ENCODE data around the gene ST8SIA4. TPM values are rescaled to one million over a fixed set of nuclear protein-coding genes. Genes with fewer than 3 reads are reported as not detected.
"Not testable (repeated sequence)": the region's sequence is repeated elsewhere in the genome, so short reads cannot be mapped to it uniquely, and the experiment has no call there.

ST8SIA4 gene
- total RNA-seq, 2 donors from 2014 or later: 21.2 to 36.2 TPM

- Mint-ChIP-seq H3K36me3 (no peaks in the 10 kb centered on the region), H3K9me3 (no peaks in the 10 kb centered on the region), H3K27ac (no peak overlapping the region)
- ATAC-seq: no peak
- no peak for DNase-seq (ENCODE audit: low spot score in 2 of 2)
Measured at GRCh38 chr5:100821751-100822150, 81.3 kb downstream of the ST8SIA4 start.

- Mint-ChIP-seq H3K27ac (no peak overlapping the region), H3K36me3 (no peaks in the 10 kb centered on the region), H3K9me3 (no peaks in the 10 kb centered on the region)
- ATAC-seq: peak in 1 of 2 donors; percentile 11
- no peak for DNase-seq (ENCODE audit: low spot score in 2 of 2)
Measured at GRCh38 chr5:100818340-100818739, 84.7 kb downstream of the ST8SIA4 start.

GRCh38 chr5:100803397-100803796, 99.7 kb downstream of the ST8SIA4 start:
- no peak for ATAC-seq
- no peak for DNase-seq (ENCODE audit: low spot score in 2 of 2)
- H3K9me3 Mint-ChIP-seq: peaks cover 14 to 16% of the 10 kb centered on the region in 2 donors
- peaks cover 13 to 23% of the 10 kb centered on the region in 2 donors for H3K36me3 Mint-ChIP-seq
- H3K27ac Mint-ChIP-seq: peak overlapping the region in 1 of 2 donors; percentile 24

- Mint-ChIP-seq H3K27ac (no peak overlapping the region), H3K9me3 (peaks cover 14 to 16% of the 10 kb centered on the region in 2 donors), H3K36me3 (peaks cover 13 to 23% of the 10 kb centered on the region in 2 donors)
- peak in 1 of 2 donors; percentile 64 for ATAC-seq
- no peak for DNase-seq (ENCODE audit: low spot score in 2 of 2)
Measured at GRCh38 chr5:100802208-100802607, 100.9 kb downstream of the ST8SIA4 start.

- H3K36me3 Mint-ChIP-seq: peaks cover 13 to 23% of the 10 kb centered on the region in 2 donors
- no peak overlapping the region for H3K27ac Mint-ChIP-seq
- ATAC-seq: no peak
Measured at GRCh38 chr5:100800562-100800961, 102.5 kb downstream of the ST8SIA4 start.

GRCh38 chr5:100799166-100799565, 103.9 kb downstream of the ST8SIA4 start:
- peaks cover 20 to 23% of the 10 kb centered on the region in 2 donors for H3K36me3 Mint-ChIP-seq
- DNase-seq (ENCODE audit: low spot score in 2 of 2) (no peak), ATAC-seq (no peak)
- H3K9me3 Mint-ChIP-seq: peaks cover 16 to 17% of the 10 kb centered on the region in 2 donors
- H3K27ac Mint-ChIP-seq: peak overlapping the region in 1 of 2 donors; percentile 47

More at GRCh38 chr5:100800562-100800961, 102.5 kb downstream of the ST8SIA4 start:
- H3K9me3 Mint-ChIP-seq: peaks cover 14 to 16% of the 10 kb centered on the region in 2 donors
- no peak for DNase-seq (ENCODE audit: low spot score in 2 of 2)

- peaks cover 18 to 20% of the 10 kb centered on the region in 2 donors for H3K36me3 Mint-ChIP-seq
- H3K27ac Mint-ChIP-seq: no peak overlapping the region
- peak; percentile 43 to 46 for ATAC-seq
- no peak for DNase-seq (ENCODE audit: low spot score in 2 of 2)
- H3K9me3 Mint-ChIP-seq: peaks cover 17 to 20% of the 10 kb centered on the region in 2 donors
Measured at GRCh38 chr5:100797861-100798260, 105.2 kb downstream of the ST8SIA4 start.

GRCh38 chr5:100796851-100797250, 106.2 kb downstream of the ST8SIA4 start:
- DNase-seq (ENCODE audit: low spot score in 2 of 2) (no peak), ATAC-seq (no peak)
- H3K36me3 Mint-ChIP-seq: peaks cover 8 to 13% of the 10 kb centered on the region in 2 donors
- H3K9me3 Mint-ChIP-seq: peaks cover 10 to 16% of the 10 kb centered on the region in 2 donors
- no peak overlapping the region for H3K27ac Mint-ChIP-seq

GRCh38 chr5:100794844-100795243, 108.2 kb downstream of the ST8SIA4 start:
- peaks cover 9% of the 10 kb centered on the region in 2 donors for H3K9me3 Mint-ChIP-seq
- no peak overlapping the region for H3K27ac Mint-ChIP-seq
- DNase-seq (ENCODE audit: low spot score in 2 of 2) (no peak), ATAC-seq (no peak)
- peaks cover 0 to 12% of the 10 kb centered on the region in 2 donors for H3K36me3 Mint-ChIP-seq

GRCh38 chr5:100794218-100794617, 108.9 kb downstream of the ST8SIA4 start:
- no peak for DNase-seq (ENCODE audit: low spot score in 2 of 2)
- Mint-ChIP-seq H3K36me3 (peaks cover 0 to 12% of the 10 kb centered on the region in 2 donors), H3K9me3 (peaks cover 9% of the 10 kb centered on the region in 2 donors), H3K27ac (no peak overlapping the region)
- ATAC-seq: no peak

GRCh38 chr5:100792781-100793180, 110.3 kb downstream of the ST8SIA4 start:
- no peak overlapping the region for H3K27ac Mint-ChIP-seq
- H3K9me3 Mint-ChIP-seq: peaks cover 3 to 9% of the 10 kb centered on the region in 2 donors
- DNase-seq (ENCODE audit: low spot score in 2 of 2): no peak
- no peak for ATAC-seq
- peaks cover 0 to 7% of the 10 kb centered on the region in 2 donors for H3K36me3 Mint-ChIP-seq

- peaks cover 7% of the 10 kb centered on the region in 2 donors for H3K36me3 Mint-ChIP-seq
- no peak for ATAC-seq
- H3K27ac Mint-ChIP-seq: no peak overlapping the region
- no peak for DNase-seq (ENCODE audit: low spot score in 2 of 2)
- H3K9me3 Mint-ChIP-seq: peaks cover 3 to 9% of the 10 kb centered on the region in 2 donors
Measured at GRCh38 chr5:100791391-100791790, 111.7 kb downstream of the ST8SIA4 start.

GRCh38 chr5:100790951-100791350, 112.1 kb downstream of the ST8SIA4 start:
- Mint-ChIP-seq H3K36me3 (peaks cover 7 to 10% of the 10 kb centered on the region in 2 donors), H3K27ac (no peak overlapping the region), H3K9me3 (peaks cover 3 to 9% of the 10 kb centered on the region in 2 donors)
- DNase-seq (ENCODE audit: low spot score in 2 of 2): no peak
- no peak for ATAC-seq

GRCh38 chr5:100790170-100790665, 112.9 kb downstream of the ST8SIA4 start:
- Mint-ChIP-seq H3K36me3 (peaks cover 7 to 10% of the 10 kb centered on the region in 2 donors), H3K9me3 (peaks cover 3 to 10% of the 10 kb centered on the region in 2 donors), H3K27ac (no peak overlapping the region)
- DNase-seq (ENCODE audit: low spot score in 2 of 2): no peak
- peak in 1 of 2 donors; percentile 8 for ATAC-seq

- peaks cover 4 to 10% of the 10 kb centered on the region in 2 donors for H3K36me3 Mint-ChIP-seq
- DNase-seq (ENCODE audit: low spot score in 2 of 2): no peak
- no peak overlapping the region for H3K27ac Mint-ChIP-seq
- peaks cover under 1 to 15% of the 10 kb centered on the region in 2 donors for H3K9me3 Mint-ChIP-seq
- ATAC-seq: peak; percentile 37 to 96
Measured at GRCh38 chr5:100789694-100790093, 113.4 kb downstream of the ST8SIA4 start.

GRCh38 chr5:100788417-100788816, 114.7 kb downstream of the ST8SIA4 start:
- no peak for ATAC-seq
- H3K36me3 Mint-ChIP-seq: peaks cover 0 to 10% of the 10 kb centered on the region in 2 donors
- DNase-seq (ENCODE audit: low spot score in 2 of 2): no peak
- peaks cover 0 to 16% of the 10 kb centered on the region in 2 donors for H3K9me3 Mint-ChIP-seq
- no peak overlapping the region for H3K27ac Mint-ChIP-seq

- Mint-ChIP-seq H3K9me3 (peaks cover 0 to 15% of the 10 kb centered on the region in 2 donors), H3K36me3 (peaks cover 0 to 10% of the 10 kb centered on the region in 2 donors), H3K27ac (no peak overlapping the region)
- no peak for DNase-seq (ENCODE audit: low spot score in 2 of 2)
- no peak for ATAC-seq
Measured at GRCh38 chr5:100787648-100788047, 115.4 kb downstream of the ST8SIA4 start.

GRCh38 chr5:100785536-100785935, 117.5 kb downstream of the ST8SIA4 start:
- not testable (repeated sequence) for H3K27ac Mint-ChIP-seq; DNase-seq (ENCODE audit: low spot score in 2 of 2); ATAC-seq
- H3K36me3 Mint-ChIP-seq: peaks cover under 1 to 10% of the 10 kb centered on the region in 2 donors
- peaks cover 0 to 22% of the 10 kb centered on the region in 2 donors for H3K9me3 Mint-ChIP-seq
